ENCODE data around the gene NSRP1. TPM values are rescaled to one million over a fixed set of nuclear protein-coding genes. Genes with fewer than 3 reads are reported as not detected.

NSRP1 gene
- total RNA-seq, 2 experiments from 2014 or later = 23.8 to 25.2 TPM

- intact Hi-C loops (cut with DNase I, micrococcal nuclease) = no loop called here
- DNase-seq (no peak), ATAC-seq (ENCODE audit: poor library complexity) (no peak)
- H3K27ac Mint-ChIP-seq = peak overlapping the region; percentile 19
- POLR2A ChIA-PET = no interaction called here
- TF ChIP-seq, protein P1, sequence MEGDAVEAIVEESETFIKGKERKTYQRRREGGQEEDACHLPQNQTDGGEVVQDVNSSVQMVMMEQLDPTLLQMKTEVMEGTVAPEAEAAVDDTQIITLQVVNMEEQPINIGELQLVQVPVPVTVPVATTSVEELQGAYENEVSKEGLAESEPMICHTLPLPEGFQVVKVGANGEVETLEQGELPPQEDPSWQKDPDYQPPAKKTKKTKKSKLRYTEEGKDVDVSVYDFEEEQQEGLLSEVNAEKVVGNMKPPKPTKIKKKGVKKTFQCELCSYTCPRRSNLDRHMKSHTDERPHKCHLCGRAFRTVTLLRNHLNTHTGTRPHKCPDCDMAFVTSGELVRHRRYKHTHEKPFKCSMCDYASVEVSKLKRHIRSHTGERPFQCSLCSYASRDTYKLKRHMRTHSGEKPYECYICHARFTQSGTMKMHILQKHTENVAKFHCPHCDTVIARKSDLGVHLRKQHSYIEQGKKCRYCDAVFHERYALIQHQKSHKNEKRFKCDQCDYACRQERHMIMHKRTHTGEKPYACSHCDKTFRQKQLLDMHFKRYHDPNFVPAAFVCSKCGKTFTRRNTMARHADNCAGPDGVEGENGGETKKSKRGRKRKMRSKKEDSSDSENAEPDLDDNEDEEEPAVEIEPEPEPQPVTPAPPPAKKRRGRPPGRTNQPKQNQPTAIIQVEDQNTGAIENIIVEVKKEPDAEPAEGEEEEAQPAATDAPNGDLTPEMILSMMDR (IDR thresholded peaks at IDR 0.05) = no peak
- H3K4me1 Mint-ChIP-seq (ENCODE audit: low read depth) = no peaks in the 10 kb centered on the region
- no peaks in the 10 kb centered on the region for H3K4me1 ChIP-seq (ENCODE audit: insufficient read depth, low read length)
- CTCF ChIA-PET = no interaction called here
- peaks cover 38% of the 10 kb centered on the region for H3K36me3 Mint-ChIP-seq (ENCODE audit: low read depth)
- H3K9me3 ChIP-seq (ENCODE audit: control insufficient read depth in 1 of 2, insufficient read depth in 1 of 2, low read length in 2 of 2) = no peaks in the 10 kb centered on the region
- H3K4me3 Mint-ChIP-seq = no peak overlapping the region
- H3K27ac ChIP-seq (ENCODE audit: low read depth in 1 of 2, low read length in 2 of 2) = no peak overlapping the region
- no peaks in the 10 kb centered on the region for H3K27me3 ChIP-seq (ENCODE audit: control insufficient read depth in 1 of 2, insufficient read depth in 2 of 2, low read length in 2 of 2)
- H3K36me3 ChIP-seq (ENCODE audit: insufficient read depth, low read length) = peaks cover 35% of the 10 kb centered on the region
- no peaks in the 10 kb centered on the region for H3K27me3 Mint-ChIP-seq
- H3K9me3 Mint-ChIP-seq = no peaks in the 10 kb centered on the region
- H3K4me3 ChIP-seq (ENCODE audit: low read length) = no peak overlapping the region
Measured at GRCh38 chr17:30186761-30187160, 70.1 kb downstream of the NSRP1 start.

- H3K27me3 ChIP-seq (ENCODE audit: control insufficient read depth in 1 of 2, insufficient read depth in 2 of 2, low read length in 2 of 2) = no peaks in the 10 kb centered on the region
- ChIA-PET CTCF (no interaction called here), POLR2A (no interaction called here)
- ATAC-seq (ENCODE audit: poor library complexity) (no peak), DNase-seq (no peak)
- no peak overlapping the region for H3K27ac ChIP-seq (ENCODE audit: low read depth in 1 of 2, low read length in 2 of 2)
- peaks cover 28% of the 10 kb centered on the region for H3K36me3 ChIP-seq (ENCODE audit: insufficient read depth, low read length)
- TF ChIP-seq, protein P1 (IDR thresholded peaks at IDR 0.05) = no peak
- intact Hi-C loops (cut with DNase I, micrococcal nuclease) = no loop called here
- no peaks in the 10 kb centered on the region for H3K4me1 ChIP-seq (ENCODE audit: insufficient read depth, low read length)
- H3K4me3 Mint-ChIP-seq = no peak overlapping the region
- no peak overlapping the region for H3K4me3 ChIP-seq (ENCODE audit: low read length)
- H3K4me1 Mint-ChIP-seq (ENCODE audit: low read depth) = no peaks in the 10 kb centered on the region
- no peaks in the 10 kb centered on the region for H3K9me3 Mint-ChIP-seq
- H3K27ac Mint-ChIP-seq = peak overlapping the region; percentile 19
- no peaks in the 10 kb centered on the region for H3K9me3 ChIP-seq (ENCODE audit: control insufficient read depth in 1 of 2, insufficient read depth in 1 of 2, low read length in 2 of 2)
- peaks cover 32% of the 10 kb centered on the region for H3K36me3 Mint-ChIP-seq (ENCODE audit: low read depth)
- no peaks in the 10 kb centered on the region for H3K27me3 Mint-ChIP-seq
Measured at GRCh38 chr17:30187573-30187972, 71.0 kb downstream of the NSRP1 start.

- POLR2A ChIA-PET = no interaction called here
- TF ChIP-seq, protein P1 (IDR thresholded peaks at IDR 0.05) = no peak
Measured at GRCh38 chr17:30188211-30188939, 71.8 kb downstream of the NSRP1 start.

More at GRCh38 chr17:30188211-30188939, 71.8 kb downstream of the NSRP1 start:
- no peaks in the 10 kb centered on the region for H3K4me1 ChIP-seq (ENCODE audit: insufficient read depth, low read length)
- DNase-seq (no peak), ATAC-seq (ENCODE audit: poor library complexity) (no peak)
- Mint-ChIP-seq H3K4me3 (no peak overlapping the region), H3K9me3 (no peaks in the 10 kb centered on the region), H3K4me1 (ENCODE audit: low read depth) (no peaks in the 10 kb centered on the region), H3K27me3 (no peaks in the 10 kb centered on the region), H3K27ac (peak overlapping the region; percentile 15), H3K36me3 (ENCODE audit: low read depth) (peaks cover 25% of the 10 kb centered on the region)
- intact Hi-C loops (cut with DNase I, micrococcal nuclease) = no loop called here
- H3K27me3 ChIP-seq (ENCODE audit: control insufficient read depth in 1 of 2, insufficient read depth in 2 of 2, low read length in 2 of 2) = no peaks in the 10 kb centered on the region
- H3K36me3 ChIP-seq (ENCODE audit: insufficient read depth, low read length) = peaks cover 22% of the 10 kb centered on the region
- CTCF ChIA-PET = no interaction called here
- H3K27ac ChIP-seq (ENCODE audit: low read depth in 1 of 2, low read length in 2 of 2) = no peak overlapping the region
- H3K4me3 ChIP-seq (ENCODE audit: low read length) = no peak overlapping the region
- H3K9me3 ChIP-seq (ENCODE audit: control insufficient read depth in 1 of 2, insufficient read depth in 1 of 2, low read length in 2 of 2) = no peaks in the 10 kb centered on the region

All from CD4-positive, alpha-beta T cell (primary cell).